SK-N-SH (cell line): Measurements from ENCODE around the gene SEMA3G.

Experiments used
- CHD2 ChIP-seq: fragments of 150-350 bp; IDR thresholded peaks from 2 replicates; pipeline ENCODE4 v1.6.1; 2018; ENCODE audit warnings: low read length; ENCODE audit not compliant: partially characterized antibody
- CTCF ChIP-seq: fragments of 200-600 bp; sonication (generic); IDR thresholded peaks from 2 replicates; pipeline ENCODE4 v1.6.1; 2017; ENCODE audit warnings: antibody characterized with exemption, mild to moderate bottlenecking, moderate library complexity
- ELF1 ChIP-seq: IDR thresholded peaks from 2 replicates; pipeline ENCODE4 v1.4.0; 2012
- EP300 ChIP-seq, 2 experiments: IDR thresholded peaks; 2 replicates each; pipeline versions ENCODE4 v1.4.0 to v1.6.1; 2012; ENCODE audit warnings: borderline replicate concordance in 1 of 2, low read depth in 1 of 2, low read length in 1 of 2
- FOXM1 ChIP-seq: IDR thresholded peaks from 2 replicates; pipeline ENCODE4 v1.4.0; 2012; ENCODE audit warnings: low read depth, mild to moderate bottlenecking
- GABPA ChIP-seq: IDR thresholded peaks from 2 replicates; pipeline ENCODE4 v1.4.0; 2012; ENCODE audit warnings: low read depth, mild to moderate bottlenecking
- JUND ChIP-seq: IDR thresholded peaks from 2 replicates; pipeline ENCODE4 v1.4.0; 2012
- MAX ChIP-seq: IDR thresholded peaks from 2 replicates; pipeline ENCODE4 v1.4.0; 2012; ENCODE audit warnings: low read depth
- POLR2AphosphoS5 ChIP-seq: IDR thresholded peaks from 2 replicates; pipeline ENCODE4 v1.6.1; 2012; ENCODE audit warnings: low read depth, low read length
- RAD21 ChIP-seq: IDR thresholded peaks from 2 replicates; pipeline ENCODE4 v1.6.1; 2012; ENCODE audit warnings: mild to moderate bottlenecking, low read length
- REST ChIP-seq: IDR thresholded peaks from 2 replicates; pipeline ENCODE4 v1.6.1; 2012; ENCODE audit warnings: mild to moderate bottlenecking, low read depth, low read length, moderate library complexity
- RXRA ChIP-seq: IDR thresholded peaks from 2 replicates; pipeline ENCODE4 v1.4.0; 2012; ENCODE audit warnings: low read depth, mild to moderate bottlenecking, borderline replicate concordance
- USF2 ChIP-seq: fragments of 150-350 bp; IDR thresholded peaks from 2 replicates; pipeline ENCODE4 v1.6.1; 2017; ENCODE audit warnings: antibody characterized with exemption, low read length, low read depth, borderline replicate concordance
- YY1 ChIP-seq: IDR thresholded peaks from 2 replicates; pipeline ENCODE4 v1.4.0; 2012; ENCODE audit warnings: low read depth, mild to moderate bottlenecking

GRCh38 chr3:52391096-52391495 lies 53.8 kb downstream of the SEMA3G start:
- TF ChIP-seq YY1 (no peak), POLR2AphosphoS5 (no peak), CTCF (no peak), REST (no peak), GABPA (no peak), CHD2 (no peak), FOXM1 (no peak), MAX (no peak), USF2 (no peak), RXRA (no peak), RAD21 (no peak), JUND (no peak), EP300 (IDR thresholded peaks at IDR 0.05; ENCODE audit: borderline replicate concordance in 1 of 2, low read depth in 1 of 2, low read length in 1 of 2) (no peak), ELF1 (no peak)
